Endodermal cell (in vitro differentiated cells): ENCODE measurements around the gene TPD52L2. TPM values are rescaled to one million over a fixed set of nuclear protein-coding genes. Genes with fewer than 3 reads are reported as not detected.

Experiments
- DNase-seq: peaks from one replicate; pipeline ENCODE4 v3.0.0-alpha.2; 2017
- H3K27ac ChIP-seq: 2 replicates; pipeline ENCODE4 v1.5.1; 2013; ENCODE audit warnings: mild to moderate bottlenecking, low read depth, low read length, moderate library complexity
- H3K27me3 ChIP-seq: 2 replicates; pipeline ENCODE4 v1.6.1; 2013; ENCODE audit warnings: mild to moderate bottlenecking, low read length, moderate library complexity; ENCODE audit not compliant: insufficient read depth, control insufficient read depth, poor library complexity, severe bottlenecking
- H3K36me3 ChIP-seq: 2 replicates; pipeline ENCODE4 v1.7.0; 2013; ENCODE audit warnings: mild to moderate bottlenecking, low read length, moderate library complexity; ENCODE audit not compliant: control insufficient read depth, insufficient read depth
- H3K4me1 ChIP-seq: one replicate; pipeline ENCODE4 v1.7.0; 2013; ENCODE audit warnings: low read length; ENCODE audit not compliant: control insufficient read depth, insufficient read depth
- H3K4me3 ChIP-seq: 2 replicates; pipeline ENCODE4 v1.5.1; 2013; ENCODE audit warnings: mild to moderate bottlenecking, low read length, moderate library complexity
- H3K9ac ChIP-seq: 2 replicates; pipeline ENCODE4 v1.6.1; 2013; ENCODE audit warnings: mild to moderate bottlenecking, low read length, moderate library complexity; ENCODE audit not compliant: poor library complexity, severe bottlenecking; ENCODE audit errors: extremely low read depth
- H3K9me3 ChIP-seq: 2 replicates; pipeline ENCODE4 v1.6.1; 2013; ENCODE audit warnings: mild to moderate bottlenecking, low read length, moderate library complexity; ENCODE audit not compliant: control insufficient read depth
- H3K27ac Mint-ChIP-seq: 2 replicates; pipeline ENCODE4 v1.8.0; 2020; ENCODE audit warnings: mixed read lengths
- H3K27me3 Mint-ChIP-seq: 2 replicates; pipeline ENCODE4 v1.8.0; 2021; ENCODE audit warnings: mild to moderate bottlenecking, mixed read lengths; ENCODE audit not compliant: insufficient read depth
- H3K36me3 Mint-ChIP-seq: 2 replicates; pipeline ENCODE4 v1.8.0; 2020; ENCODE audit warnings: low read depth, mixed read lengths
- H3K4me1 Mint-ChIP-seq: 2 replicates; pipeline ENCODE4 v1.8.0; 2020; ENCODE audit warnings: mixed read lengths
- H3K4me3 Mint-ChIP-seq: 2 replicates; pipeline ENCODE4 v1.8.0; 2020; ENCODE audit warnings: mild to moderate bottlenecking, moderate library complexity, mixed read lengths
- H3K9me3 Mint-ChIP-seq: 2 replicates; pipeline ENCODE4 v1.8.0; 2020; ENCODE audit warnings: mild to moderate bottlenecking, mixed read lengths
- WGBS, 2 experiments: methylation state at CpG; one replicate each; pipeline versions ENCODE4 v1.1.5 to v1.1.7; 2013; ENCODE audit warnings: missing lambda C conversion rate in 2 of 2, mixed read lengths in 1 of 2; ENCODE audit not compliant: insufficient coverage in 1 of 2, insufficient read length in 1 of 2; 5-methylcytosine and 5-hydroxymethylcytosine counted together
- total RNA-seq, 2 donors: library from RNA; stranded (reverse); fragmentation: NEBNext Ultra II Directional in 1 of 2; extraction: Animal tissue kit (Norgen Biotek cat#: 25700) in 1 of 2; gene quantifications; 2 replicates in 1 of 2; 3 replicates in 1 of 2; pipeline ENCODE4 v1.2.1, GENCODE V29; 2021
- TF ChIP-seq, protein P1 (sequence below): fragments of 200-600 bp; sonication (generic); conservative IDR thresholded peaks from 2 replicates; pipeline ENCODE4 v1.5.0; 2021; ENCODE audit warnings: antibody characterized with exemption, mild to moderate bottlenecking

The TPD52L2 gene
- total RNA-seq, 2 donors from 2014 or later, result 68.3 to 85.2 TPM

DNA sequence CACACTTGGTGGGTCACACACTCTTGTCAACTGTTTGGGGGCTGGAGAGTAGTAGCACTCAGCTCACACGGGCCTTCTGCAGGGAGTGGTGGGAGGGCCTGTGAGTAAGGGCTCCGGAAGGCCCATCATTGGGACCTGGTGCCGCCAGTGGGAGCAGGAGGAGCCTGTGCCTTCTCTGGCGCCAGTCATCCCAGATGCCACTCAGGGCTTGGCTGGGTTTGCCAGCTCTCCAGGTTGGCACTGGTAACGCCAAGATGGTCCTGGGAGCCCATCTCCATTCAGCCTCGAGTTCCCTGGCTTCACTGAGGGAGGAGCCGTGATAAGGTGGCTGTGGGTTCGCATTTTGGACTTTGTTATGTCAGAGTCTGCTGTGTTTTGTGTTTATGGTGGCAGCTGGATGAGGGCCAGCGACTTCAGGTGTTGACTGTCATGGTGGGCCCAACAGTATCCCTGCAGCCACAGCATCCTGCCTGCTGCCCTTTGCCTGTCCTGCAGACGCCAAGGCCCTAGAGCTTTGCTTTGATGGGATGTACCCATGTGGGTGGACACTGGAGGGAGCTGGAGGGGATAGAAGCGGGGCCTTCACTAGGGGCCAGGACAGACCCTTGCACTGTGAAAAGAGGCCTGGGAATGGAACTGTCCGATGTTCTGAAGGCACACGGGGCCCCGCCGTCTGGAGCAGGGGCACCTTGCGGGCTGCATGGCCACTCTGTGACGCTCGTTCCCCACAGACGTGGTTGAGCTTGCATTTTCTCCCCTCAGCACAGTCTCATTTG lies 16.6 kb downstream of the TPD52L2 start:
- 93 to 94% methylated on average over 13 to 19 of the region's 19 CpGs for WGBS, 2 experiments
- H3K4me1 Mint-ChIP-seq, result no peaks in the 10 kb centered on the region

DNA sequence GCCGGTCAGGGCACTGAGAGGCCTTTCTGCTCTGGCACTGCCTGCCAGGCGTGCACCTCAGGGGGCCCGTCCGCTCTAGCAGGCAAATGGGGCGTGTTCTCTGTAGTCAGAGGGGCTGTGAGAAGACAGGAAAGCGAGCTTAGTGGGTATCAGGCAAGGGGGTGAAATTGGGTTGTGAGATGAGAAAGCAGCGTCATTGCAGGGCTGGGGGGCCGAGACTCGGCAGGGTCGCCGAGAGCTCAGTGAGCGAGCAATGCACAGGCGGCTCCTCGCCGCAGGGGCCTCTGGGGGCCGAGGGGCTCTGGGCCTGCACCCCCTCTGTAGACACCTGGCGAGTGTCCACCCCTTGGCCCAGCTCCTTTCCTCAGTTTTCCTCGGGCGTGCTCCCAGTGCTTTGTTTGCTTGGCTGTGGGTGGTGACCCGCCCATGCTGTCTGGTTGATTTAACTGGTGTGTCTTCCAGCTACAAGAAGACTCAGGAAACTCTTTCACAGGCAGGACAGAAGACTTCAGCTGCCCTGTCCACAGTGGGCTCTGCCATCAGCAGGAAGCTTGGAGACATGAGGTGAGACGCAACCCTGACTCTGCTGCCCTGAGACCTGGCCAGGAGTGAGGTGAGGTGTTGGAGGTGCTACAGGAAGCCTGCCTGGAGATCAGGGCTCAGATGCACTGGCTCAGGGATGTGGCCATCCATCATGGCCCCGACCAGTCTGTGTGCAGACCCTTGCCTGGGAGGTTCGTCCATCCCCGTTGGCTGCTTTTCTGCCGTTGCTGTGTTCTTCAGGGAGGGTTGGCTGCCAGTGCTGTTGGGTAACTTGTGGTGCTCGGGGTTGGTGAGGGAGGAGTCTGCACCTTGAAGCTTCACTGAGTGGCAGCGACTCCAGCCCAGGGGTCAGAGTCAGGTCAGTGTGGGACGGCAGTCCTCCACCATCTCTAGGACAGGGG lies 17.5 kb downstream of the TPD52L2 start:
- WGBS, 2 experiments, result 93 to 96% methylated on average over 20 to 28 of the region's 28 CpGs

More for the DNA sequence above, 16.6 kb downstream of the TPD52L2 start:
- Mint-ChIP-seq H3K27me3 (no peaks in the 10 kb centered on the region), H3K36me3 (peaks cover 46% of the 10 kb centered on the region), H3K9me3 (no peaks in the 10 kb centered on the region), H3K4me3 (no peak overlapping the region), H3K27ac (peak overlapping the region; percentile 12)
- peaks cover 41% of the 10 kb centered on the region for H3K36me3 ChIP-seq
- no peak for DNase-seq
- H3K9ac ChIP-seq, result no peak overlapping the region
- H3K27ac ChIP-seq, result no peak overlapping the region
- H3K9me3 ChIP-seq, result no peaks in the 10 kb centered on the region
- no peaks in the 10 kb centered on the region for H3K27me3 ChIP-seq
- H3K4me3 ChIP-seq, result no peak overlapping the region
- H3K4me1 ChIP-seq, result no peaks in the 10 kb centered on the region
- TF ChIP-seq, protein P1, sequence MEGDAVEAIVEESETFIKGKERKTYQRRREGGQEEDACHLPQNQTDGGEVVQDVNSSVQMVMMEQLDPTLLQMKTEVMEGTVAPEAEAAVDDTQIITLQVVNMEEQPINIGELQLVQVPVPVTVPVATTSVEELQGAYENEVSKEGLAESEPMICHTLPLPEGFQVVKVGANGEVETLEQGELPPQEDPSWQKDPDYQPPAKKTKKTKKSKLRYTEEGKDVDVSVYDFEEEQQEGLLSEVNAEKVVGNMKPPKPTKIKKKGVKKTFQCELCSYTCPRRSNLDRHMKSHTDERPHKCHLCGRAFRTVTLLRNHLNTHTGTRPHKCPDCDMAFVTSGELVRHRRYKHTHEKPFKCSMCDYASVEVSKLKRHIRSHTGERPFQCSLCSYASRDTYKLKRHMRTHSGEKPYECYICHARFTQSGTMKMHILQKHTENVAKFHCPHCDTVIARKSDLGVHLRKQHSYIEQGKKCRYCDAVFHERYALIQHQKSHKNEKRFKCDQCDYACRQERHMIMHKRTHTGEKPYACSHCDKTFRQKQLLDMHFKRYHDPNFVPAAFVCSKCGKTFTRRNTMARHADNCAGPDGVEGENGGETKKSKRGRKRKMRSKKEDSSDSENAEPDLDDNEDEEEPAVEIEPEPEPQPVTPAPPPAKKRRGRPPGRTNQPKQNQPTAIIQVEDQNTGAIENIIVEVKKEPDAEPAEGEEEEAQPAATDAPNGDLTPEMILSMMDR, result peak; percentile 17

DNA sequence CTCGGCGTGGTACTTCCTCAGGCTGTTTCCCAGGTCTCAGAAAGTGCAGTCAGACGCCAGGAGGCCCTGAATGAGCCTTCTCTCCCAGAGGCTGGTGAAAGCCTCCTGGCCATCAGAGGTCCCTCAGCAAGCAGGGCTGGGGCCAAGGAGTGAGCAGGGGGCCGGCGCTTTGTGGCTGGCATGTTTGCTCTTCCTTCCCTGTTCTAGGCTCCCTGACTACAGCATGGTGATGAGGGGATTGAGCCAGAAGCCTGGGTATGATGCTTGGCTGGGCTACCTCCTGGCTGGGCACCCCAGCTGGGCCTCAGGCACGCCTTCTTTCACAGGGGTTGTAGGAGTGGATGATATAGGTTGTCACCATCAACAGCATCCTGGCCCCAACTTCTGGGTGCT lies 18.1 kb downstream of the TPD52L2 start:
- Histone ChIP-seq H3K9me3 (no peaks in the 10 kb centered on the region), H3K4me3 (no peak overlapping the region), H3K27me3 (no peaks in the 10 kb centered on the region), H3K9ac (no peak overlapping the region), H3K36me3 (peaks cover 44% of the 10 kb centered on the region), H3K27ac (no peak overlapping the region), H3K4me1 (no peaks in the 10 kb centered on the region)
- no peak for DNase-seq
- Mint-ChIP-seq H3K27ac (no peak overlapping the region), H3K4me3 (no peak overlapping the region), H3K9me3 (no peaks in the 10 kb centered on the region), H3K27me3 (no peaks in the 10 kb centered on the region), H3K36me3 (peaks cover 39% of the 10 kb centered on the region), H3K4me1 (no peaks in the 10 kb centered on the region)
- TF ChIP-seq, protein P1, result no peak
- WGBS, 2 experiments, result 80 to 96% methylated on average over 1 to 6 of the region's 6 CpGs

More for the DNA sequence above, 17.5 kb downstream of the TPD52L2 start:
- Histone ChIP-seq H3K4me1 (no peaks in the 10 kb centered on the region), H3K9ac (no peak overlapping the region), H3K9me3 (no peaks in the 10 kb centered on the region), H3K27ac (no peak overlapping the region), H3K27me3 (no peaks in the 10 kb centered on the region), H3K4me3 (no peak overlapping the region), H3K36me3 (peaks cover 41% of the 10 kb centered on the region)
- peaks cover 45% of the 10 kb centered on the region for H3K36me3 Mint-ChIP-seq
- H3K4me3 Mint-ChIP-seq, result no peak overlapping the region
- peak overlapping the region; percentile 12 for H3K27ac Mint-ChIP-seq
- DNase-seq, result no peak
- TF ChIP-seq, protein P1, result no peak
- H3K27me3 Mint-ChIP-seq, result no peaks in the 10 kb centered on the region
- H3K4me1 Mint-ChIP-seq, result no peaks in the 10 kb centered on the region
- no peaks in the 10 kb centered on the region for H3K9me3 Mint-ChIP-seq
